Transverse colon (tissue), 4 donors: ENCODE measurements around the gene RNGTT. TPM values are rescaled to one million over a fixed set of nuclear protein-coding genes. Genes with fewer than 3 reads are reported as not detected.
"Not testable (repeated sequence)": the region's sequence is repeated elsewhere in the genome, so short reads cannot be mapped to it uniquely, and the experiment has no call there.

Source experiments
- DNase-seq: peaks from one replicate; pipeline ENCODE4 v3.0.0-alpha.2; 2019
- H3K27ac ChIP-seq, 4 donors: fragments of 200-600 bp; sonication (generic); 2 replicates each; pipeline ENCODE4 v1.5.1; 2016 to 2018; ENCODE audit warnings: inconsistent platforms in 4 of 4
- H3K27me3 ChIP-seq: fragments of 200-600 bp; sonication (generic); 2 replicates; pipeline ENCODE4 v1.5.1; 2017; ENCODE audit warnings: inconsistent platforms
- H3K36me3 ChIP-seq, 4 donors: fragments of 200-600 bp; sonication (generic); 2 replicates each; pipeline ENCODE4 v1.5.1; 2017 to 2019; ENCODE audit warnings: inconsistent platforms in 4 of 4
- H3K4me1 ChIP-seq, 4 donors: fragments of 200-600 bp; sonication (generic); 2 replicates each; pipeline ENCODE4 v1.5.1; 2017 to 2020; ENCODE audit warnings: inconsistent platforms in 4 of 4
- H3K4me3 ChIP-seq, 4 donors: fragments of 200-600 bp; sonication (generic); 1 replicate in 1 of 4; 2 replicates in 3 of 4; pipeline versions ENCODE4 v1.5.1 to v1.6.1; 2017 to 2019; ENCODE audit warnings: inconsistent platforms in 4 of 4
- H3K9me3 ChIP-seq, 2 donors: fragments of 200-600 bp; sonication (generic); 2 replicates each; pipeline ENCODE4 v1.5.1; 2017 to 2019; ENCODE audit warnings: inconsistent platforms in 2 of 2
- EP300 ChIP-seq: sonication (generic); formaldehyde crosslinking; IDR thresholded peaks from one replicate; pipeline ENCODE4 v1.6.1; 2017; ENCODE audit warnings: antibody characterized with exemption, low read depth
- POLR2A ChIP-seq: fragments of 450-650 bp; IDR thresholded peaks from one replicate; pipeline ENCODE4 v1.6.1; 2016; ENCODE audit warnings: antibody characterized with exemption, mild to moderate bottlenecking, moderate library complexity
- POLR2AphosphoS5 ChIP-seq, 3 donors: sonication (generic); formaldehyde crosslinking; IDR thresholded peaks; one replicate each; pipeline ENCODE4 v1.6.1; 2016; ENCODE audit warnings: antibody characterized with exemption in 3 of 3
- WGBS, 2 donors: methylation state at CpG; one replicate each; pipeline ENCODE4 v1.1.5; 2018; ENCODE audit warnings: low coverage in 1 of 2; 5-methylcytosine and 5-hydroxymethylcytosine counted together
- in situ Hi-C, 4 donors: fragments of 200-750 bp; cut with MboI; loops; one replicate each; pipeline versions ENCODE4 v1.15.0 to v1.15.1; 2017; ENCODE audit warnings: low sequenced_read_pairs in 3 of 4, low pct_ligation_motif_present in 1 of 4, low pct_unique_long_range_greater_than_20kb in 1 of 4
- intact Hi-C: fragments of 100-400 bp; cut with DNase I; formaldehyde crosslinking; loops from one replicate; pipeline ENCODE4 v1.15.1; 2023; ENCODE audit warnings: low total_unique reads
- total RNA-seq, 4 donors: library from RNA; depleted of rRNA; stranded (reverse); fragments of >200 nt; gene quantifications; one replicate each; pipeline ENCODE4 v1.1.0, GENCODE V29; 2016
- TF ChIP-seq, protein P1 (sequence below), 5 experiments: fragments of 200-600 bp in 3 of 5; fragments of 450-650 bp in 2 of 5; sonication (generic) in 3 of 5; IDR thresholded peaks; 1 replicate in 2 of 5; 2 replicates in 3 of 5; pipeline ENCODE4 v1.5.1; 2016 to 2017; ENCODE audit warnings: antibody characterized with exemption in 5 of 5, inconsistent platforms in 3 of 5, mild to moderate bottlenecking in 2 of 5, moderate library complexity in 1 of 5

RNGTT gene
- total RNA-seq, 4 donors from 2014 or later = 5.4 to 20.9 (median 15.2) TPM

DNA sequence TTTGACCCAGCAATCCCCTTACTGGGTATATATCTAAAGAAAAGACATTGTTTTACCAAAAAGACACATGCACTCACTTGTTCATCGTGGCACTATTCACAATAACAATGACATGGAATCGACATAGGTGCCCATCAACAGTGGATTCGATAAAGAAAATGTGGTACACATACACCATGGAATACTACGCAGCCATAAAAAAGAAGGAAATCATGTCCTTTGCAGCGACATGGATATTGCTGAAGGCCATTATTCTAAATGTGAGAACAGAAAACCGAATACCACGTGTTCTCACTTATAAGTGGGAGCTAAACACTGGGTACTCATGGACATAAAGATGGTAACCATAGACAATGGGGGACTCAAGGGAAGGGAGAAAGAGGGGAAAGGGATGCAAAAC lies 222.3 kb downstream of the RNGTT start:
- Histone ChIP-seq H3K27me3 (no peaks in the 10 kb centered on the region), H3K4me1 (no peaks in the 10 kb centered on the region), H3K27ac (no peak overlapping the region), H3K9me3 (no peaks in the 10 kb centered on the region), H3K36me3 (no peaks in the 10 kb centered on the region), H3K4me3 (no peak overlapping the region)
- intact Hi-C loops = no loop called here
- TF ChIP-seq POLR2A = no peak
- TF ChIP-seq, protein P1, sequence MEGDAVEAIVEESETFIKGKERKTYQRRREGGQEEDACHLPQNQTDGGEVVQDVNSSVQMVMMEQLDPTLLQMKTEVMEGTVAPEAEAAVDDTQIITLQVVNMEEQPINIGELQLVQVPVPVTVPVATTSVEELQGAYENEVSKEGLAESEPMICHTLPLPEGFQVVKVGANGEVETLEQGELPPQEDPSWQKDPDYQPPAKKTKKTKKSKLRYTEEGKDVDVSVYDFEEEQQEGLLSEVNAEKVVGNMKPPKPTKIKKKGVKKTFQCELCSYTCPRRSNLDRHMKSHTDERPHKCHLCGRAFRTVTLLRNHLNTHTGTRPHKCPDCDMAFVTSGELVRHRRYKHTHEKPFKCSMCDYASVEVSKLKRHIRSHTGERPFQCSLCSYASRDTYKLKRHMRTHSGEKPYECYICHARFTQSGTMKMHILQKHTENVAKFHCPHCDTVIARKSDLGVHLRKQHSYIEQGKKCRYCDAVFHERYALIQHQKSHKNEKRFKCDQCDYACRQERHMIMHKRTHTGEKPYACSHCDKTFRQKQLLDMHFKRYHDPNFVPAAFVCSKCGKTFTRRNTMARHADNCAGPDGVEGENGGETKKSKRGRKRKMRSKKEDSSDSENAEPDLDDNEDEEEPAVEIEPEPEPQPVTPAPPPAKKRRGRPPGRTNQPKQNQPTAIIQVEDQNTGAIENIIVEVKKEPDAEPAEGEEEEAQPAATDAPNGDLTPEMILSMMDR (IDR thresholded peaks at IDR 0.05) = no peak
- no peak for TF ChIP-seq POLR2AphosphoS5 (IDR thresholded peaks at IDR 0.05)
- no peak for TF ChIP-seq EP300
- 97 to 98% methylated on average over 5 to 7 of the region's 7 CpGs for WGBS, 2 donors
- DNase-seq = no peak
- in situ Hi-C loops = no loop called here

DNA sequence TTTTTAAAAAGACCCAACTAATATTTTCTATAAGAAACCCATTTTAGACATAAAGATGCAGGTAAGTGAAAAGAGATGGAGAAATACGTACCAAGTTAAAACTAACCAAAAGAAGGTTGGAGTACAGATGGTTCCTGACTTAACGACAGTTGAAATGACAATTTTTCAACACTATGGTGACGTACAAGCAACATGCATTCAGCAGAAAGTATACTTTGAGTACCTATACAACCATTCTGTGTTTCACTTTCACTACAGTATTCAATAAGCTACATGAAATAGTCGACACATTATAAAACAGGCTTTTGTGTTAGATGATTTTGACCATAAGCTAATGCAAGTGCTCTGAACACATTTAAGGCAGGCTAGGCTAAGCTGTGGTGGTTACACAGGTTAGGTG lies 228.9 kb downstream of the RNGTT start:
- WGBS, 2 donors = 85 to 97% methylated on average over 4 of the region's 4 CpGs
- in situ Hi-C loops = no loop called here
- no peaks in the 10 kb centered on the region for H3K9me3 ChIP-seq
- H3K27ac ChIP-seq = no peak overlapping the region
- intact Hi-C loops = no loop called here
- no peaks in the 10 kb centered on the region for H3K36me3 ChIP-seq
- TF ChIP-seq POLR2A (no peak), EP300 (no peak), POLR2AphosphoS5 (IDR thresholded peaks at IDR 0.05) (no peak)
- TF ChIP-seq, protein P1 (IDR thresholded peaks at IDR 0.05) = no peak
- H3K4me3 ChIP-seq = no peak overlapping the region
- H3K27me3 ChIP-seq = no peaks in the 10 kb centered on the region
- no peak for DNase-seq
- no peaks in the 10 kb centered on the region for H3K4me1 ChIP-seq

DNA sequence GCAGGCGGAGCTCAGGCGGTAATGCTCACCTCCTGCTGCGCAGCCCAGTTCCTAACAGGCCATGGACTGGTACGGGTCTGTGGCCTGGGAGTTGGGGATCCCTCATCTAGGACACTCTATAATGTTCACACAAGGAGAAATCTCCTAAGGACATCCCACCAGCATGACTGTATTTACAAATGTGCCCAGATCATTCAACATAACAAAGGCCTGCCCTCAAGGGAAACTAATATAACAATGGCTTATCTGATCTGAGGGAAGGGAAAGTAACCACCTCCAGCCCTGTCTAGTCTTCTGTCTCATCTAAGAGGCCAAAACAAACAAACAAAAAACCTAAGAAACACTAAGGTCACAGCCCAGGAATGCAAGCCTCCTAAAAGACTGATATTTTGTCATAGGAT lies 232.8 kb downstream of the RNGTT start:
- intact Hi-C loops (no loop called here), in situ Hi-C loops (no loop called here)
- Histone ChIP-seq H3K4me1 (no peaks in the 10 kb centered on the region), H3K27ac (no peak overlapping the region), H3K36me3 (no peaks in the 10 kb centered on the region), H3K4me3 (no peak overlapping the region), H3K9me3 (no peaks in the 10 kb centered on the region), H3K27me3 (no peaks in the 10 kb centered on the region)
- TF ChIP-seq EP300 (no peak), POLR2AphosphoS5 (IDR thresholded peaks at IDR 0.05) (no peak), POLR2A (no peak)
- TF ChIP-seq, protein P1 (IDR thresholded peaks at IDR 0.05) = no peak
- WGBS, 2 donors = 40 to 96% methylated on average over 1 to 4 of the region's 4 CpGs
- no peak for DNase-seq

DNA sequence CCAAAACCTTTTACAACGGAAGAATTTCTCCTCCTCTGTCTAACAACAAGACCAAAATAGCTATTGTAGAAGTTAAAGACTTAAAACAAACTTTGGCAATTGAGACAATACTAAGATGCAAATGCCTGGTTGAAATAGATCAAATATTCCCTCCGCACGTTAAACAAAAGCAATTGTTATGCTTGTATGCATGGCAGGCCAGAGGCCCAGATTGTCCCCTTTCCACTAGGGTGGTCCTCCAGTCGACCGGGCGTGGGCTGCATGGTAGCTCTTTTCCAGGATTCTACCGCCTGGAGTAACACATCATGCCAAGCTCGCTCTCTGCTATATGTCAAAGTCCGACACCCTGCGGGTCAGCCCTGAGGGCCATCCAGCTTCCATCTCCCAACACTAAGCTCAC lies 234.7 kb downstream of the RNGTT start:
- Histone ChIP-seq H3K9me3 (no peaks in the 10 kb centered on the region), H3K27me3 (no peaks in the 10 kb centered on the region), H3K27ac (no peak overlapping the region), H3K36me3 (no peaks in the 10 kb centered on the region), H3K4me1 (no peaks in the 10 kb centered on the region), H3K4me3 (no peak overlapping the region)
- in situ Hi-C loops (no loop called here), intact Hi-C loops (no loop called here)
- 87 to 90% methylated on average over 1 to 10 of the region's 10 CpGs for WGBS, 2 donors
- TF ChIP-seq POLR2AphosphoS5 (IDR thresholded peaks at IDR 0.05) (no peak), EP300 (no peak), POLR2A (no peak)
- TF ChIP-seq, protein P1 (IDR thresholded peaks at IDR 0.05) = no peak
- no peak for DNase-seq

DNA sequence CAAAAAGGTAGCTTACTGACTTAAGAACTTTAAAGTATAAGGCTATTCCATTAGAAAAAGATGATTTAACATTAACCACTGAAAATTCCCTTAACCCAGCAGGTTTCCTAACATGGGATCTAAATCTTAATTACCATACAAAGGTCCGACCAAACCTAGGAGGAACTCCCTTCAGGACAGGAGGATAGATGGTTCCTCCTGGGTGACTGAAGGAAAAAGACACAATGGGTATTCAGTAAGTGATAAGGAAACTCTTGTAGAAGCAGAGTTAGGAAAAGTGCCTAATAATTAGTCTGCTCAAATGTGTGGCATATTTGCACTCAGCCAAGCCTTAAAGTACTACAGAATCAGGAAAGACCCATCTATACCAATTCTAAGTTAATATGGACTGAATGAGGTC lies 237.0 kb downstream of the RNGTT start:
- intact Hi-C loops, H3K4me1 ChIP-seq, DNase-seq, H3K27ac ChIP-seq, H3K27me3 ChIP-seq, H3K4me3 ChIP-seq, in situ Hi-C loops, H3K9me3 ChIP-seq, H3K36me3 ChIP-seq: not testable (repeated sequence)
- WGBS, 2 donors = 92 to 100% methylated on average over 1 of the region's 1 CpG
